HG03066 (cell line): ENCODE data around the gene QPCT.
"Not testable (repeated sequence)": the region's sequence is repeated elsewhere in the genome, so short reads cannot be mapped to it uniquely, and the experiment has no call there.

ENCODE experiments used
- ATAC-seq: cut with Tn5 transposase; IDR thresholded peaks from one replicate; pipeline ENCODE4 v1.9.1; 2021; ENCODE audit warnings: low read depth; ENCODE audit not compliant: unreplicated experiment

QPCT gene

DNA sequence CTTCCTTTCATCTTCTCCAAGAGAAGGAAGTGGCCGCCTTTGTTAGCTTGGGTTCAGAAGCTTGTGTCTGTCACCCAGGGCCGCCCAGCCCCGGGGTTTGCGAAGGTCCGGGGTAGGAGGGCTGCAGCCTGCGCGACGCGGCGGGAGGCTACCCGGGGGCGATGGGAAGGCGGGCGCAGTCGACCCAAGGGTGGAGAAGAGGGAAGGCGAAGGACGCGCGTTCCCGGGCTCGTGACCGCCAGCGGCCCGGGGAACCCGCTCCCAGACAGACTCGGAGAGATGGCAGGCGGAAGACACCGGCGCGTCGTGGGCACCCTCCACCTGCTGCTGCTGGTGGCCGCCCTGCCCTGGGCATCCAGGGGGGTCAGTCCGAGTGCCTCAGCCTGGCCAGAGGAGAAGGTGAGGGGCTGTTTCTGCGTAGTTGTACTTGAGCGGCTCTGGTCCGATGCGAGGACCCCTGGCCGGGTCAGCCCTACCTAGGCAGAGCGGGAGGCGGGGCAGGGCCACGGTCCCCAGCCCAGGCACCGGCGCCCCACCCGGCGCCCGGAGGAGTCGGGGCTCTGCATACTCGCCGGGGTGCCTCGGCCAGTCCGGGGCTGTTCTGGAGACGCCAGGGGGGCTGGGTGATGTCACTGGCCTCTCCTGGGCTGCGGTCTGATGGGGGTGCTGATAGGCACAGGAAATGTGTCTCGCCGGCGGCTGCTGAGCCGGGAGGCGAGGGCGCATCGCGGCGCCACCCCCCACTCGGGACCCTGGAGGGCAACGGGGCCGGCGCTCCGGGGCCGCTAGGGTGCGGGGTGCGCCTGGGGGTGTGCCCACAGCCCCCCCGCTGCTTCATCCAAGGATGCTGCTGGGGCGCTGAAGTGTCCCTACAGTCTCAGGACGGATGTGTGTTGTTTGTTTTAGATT, at the start of gene QPCT:
Gene QPCT, plus strand, starts transcription at position 178 of the 909 bp plus-strand sequence. Its CDS starts 102 bp downstream, at position 280.
- ATAC-seq: no peak

DNA sequence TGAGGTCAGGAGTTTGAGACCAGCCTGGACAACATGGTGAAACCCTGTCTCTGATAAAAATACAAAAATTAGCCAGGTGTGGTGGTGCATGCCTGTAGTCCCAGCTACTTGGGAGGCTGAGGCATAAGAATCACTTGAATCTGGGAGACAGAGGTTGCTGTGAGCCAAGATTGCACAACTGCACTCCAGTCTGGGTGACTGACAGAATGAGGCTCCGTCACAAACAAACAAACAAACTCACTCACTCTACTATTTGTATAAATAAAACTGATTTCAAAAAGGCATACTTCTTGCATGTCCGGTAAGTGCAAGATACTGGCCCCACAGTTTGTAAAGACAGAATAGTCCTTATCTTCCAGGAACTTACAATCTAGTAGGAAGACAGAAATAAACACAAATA, 49.6 kb upstream of the QPCT start:
- not testable (repeated sequence) for ATAC-seq

DNA sequence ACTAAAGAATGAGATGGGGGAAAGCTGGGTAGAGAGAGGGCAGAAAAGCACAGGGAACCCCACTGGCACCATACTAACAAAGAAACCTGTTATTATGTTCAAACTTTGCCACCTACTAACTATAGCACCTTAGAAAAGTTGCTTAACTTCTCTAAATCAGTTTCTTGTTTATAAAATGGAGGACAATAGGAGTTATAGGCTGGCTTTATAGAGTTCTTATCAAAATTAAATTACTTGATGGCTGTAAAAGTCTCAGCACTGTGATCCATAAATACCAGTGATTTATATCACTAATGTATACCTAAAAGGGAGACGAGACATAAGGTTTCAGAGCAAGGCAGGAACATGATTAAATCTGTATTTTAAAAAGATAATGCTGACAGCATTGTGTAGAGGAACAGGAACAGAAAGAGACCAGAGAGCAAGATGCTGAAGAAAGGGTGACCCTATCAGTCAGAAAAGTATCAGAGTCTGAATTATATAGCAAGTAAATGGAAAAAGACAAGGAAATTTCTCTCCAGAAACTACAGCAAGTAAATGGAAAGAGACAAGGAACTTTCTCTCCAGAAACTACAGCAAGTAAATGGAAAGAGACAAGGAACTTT, 48.9 kb upstream of the QPCT start:
- ATAC-seq: no peak

DNA sequence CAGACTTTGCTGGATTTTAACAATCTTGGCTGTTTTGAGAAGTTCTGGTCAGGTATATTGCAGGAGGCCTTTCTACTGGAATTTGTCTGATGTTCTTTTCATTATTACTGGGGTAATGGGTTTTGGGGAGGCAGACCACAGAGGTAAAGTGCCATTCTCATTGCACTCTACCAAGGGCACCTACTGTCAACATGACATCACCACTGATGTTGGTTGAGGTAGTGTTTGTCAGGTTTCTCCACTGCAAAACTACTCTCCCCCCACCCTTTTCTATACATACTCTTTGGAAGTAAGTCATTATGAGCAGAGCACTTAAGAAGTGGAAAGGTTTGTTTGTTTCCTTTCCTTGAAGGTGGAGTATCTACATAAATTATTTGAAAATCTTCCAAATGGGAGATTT, 46.8 kb upstream of the QPCT start:
- no peak for ATAC-seq

DNA sequence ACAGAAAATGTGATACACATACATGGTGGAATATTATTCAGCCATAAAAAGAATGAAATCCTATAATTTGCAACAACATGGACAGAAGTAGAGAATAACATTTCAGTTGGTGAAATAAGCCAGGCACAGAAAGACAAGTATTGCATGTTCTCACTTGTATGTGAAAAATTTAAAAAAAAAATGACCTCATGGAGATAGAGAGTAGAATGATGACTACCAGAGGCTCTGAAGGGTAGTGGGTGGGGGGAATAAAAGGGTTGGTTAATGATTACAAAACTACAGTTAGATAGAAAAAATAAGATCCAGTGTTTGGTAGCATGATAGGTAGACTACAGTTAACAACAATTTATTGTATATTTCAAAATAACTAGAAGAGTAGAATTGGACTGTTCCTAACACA, 44.3 kb upstream of the QPCT start:
- ATAC-seq: no peak

DNA sequence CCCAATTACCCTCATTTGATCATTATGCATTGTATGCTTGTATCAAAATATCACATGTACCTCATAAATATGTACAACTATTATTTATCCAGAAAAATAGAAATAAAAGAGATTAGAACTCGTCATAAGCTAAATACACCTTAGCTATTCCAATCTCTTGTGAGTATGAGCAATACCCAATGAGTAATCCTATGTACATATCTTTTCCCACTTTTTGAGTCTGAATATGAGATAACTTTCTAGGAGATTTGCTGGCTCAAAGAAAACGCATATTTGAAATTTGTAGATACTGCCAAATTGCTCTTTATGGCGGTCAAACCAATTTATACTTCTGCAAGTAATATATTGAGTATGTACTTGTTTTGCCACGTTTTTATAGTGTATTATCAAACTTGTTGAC, 43.9 kb upstream of the QPCT start:
- ATAC-seq: no peak

DNA sequence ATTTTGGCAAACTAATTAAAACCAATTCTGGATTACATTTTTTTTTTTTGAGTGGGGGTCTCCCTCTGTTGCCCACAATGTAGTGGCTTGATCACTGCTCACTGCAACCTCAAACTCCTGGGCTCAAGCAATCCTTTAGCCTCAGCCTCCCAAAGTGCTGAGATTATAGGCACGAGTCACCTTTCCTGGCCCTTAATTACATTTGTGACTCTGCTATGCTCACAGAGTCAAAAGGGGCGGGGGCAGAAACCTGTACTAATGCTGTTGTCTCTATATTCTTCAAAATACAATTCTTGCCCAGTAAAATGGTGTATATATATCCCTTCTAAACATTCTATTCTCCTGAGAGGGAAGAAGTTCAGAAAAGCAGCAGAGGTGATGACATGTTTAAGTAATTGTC, 43.0 kb upstream of the QPCT start:
- ATAC-seq: no peak

DNA sequence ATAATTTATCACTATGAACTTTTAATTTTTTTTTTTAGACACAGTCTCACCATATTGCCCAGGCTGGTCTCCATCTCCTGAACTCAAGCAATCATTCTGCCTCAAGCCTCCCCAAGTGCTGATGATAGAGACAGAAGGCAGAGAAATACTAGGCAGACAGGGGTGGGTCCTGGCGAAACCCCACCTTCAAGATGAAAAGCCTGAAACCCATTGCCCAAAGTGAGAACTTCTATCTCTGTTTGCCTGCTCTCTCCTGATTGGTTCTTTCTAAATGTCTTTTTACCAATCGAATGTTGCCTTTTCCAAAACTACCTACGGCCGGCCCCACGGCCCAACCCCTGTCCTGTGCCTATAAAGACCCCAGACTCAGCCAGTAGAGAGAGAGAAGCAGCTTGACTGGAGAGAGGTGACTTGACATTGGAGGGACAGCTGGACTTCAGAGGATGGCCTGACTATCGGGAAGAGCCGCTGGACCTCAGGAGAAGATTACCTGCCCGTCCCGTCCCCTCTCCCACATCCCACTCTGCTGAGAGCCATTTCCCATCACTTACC, 41.7 kb upstream of the QPCT start:
- ATAC-seq: no peak

DNA sequence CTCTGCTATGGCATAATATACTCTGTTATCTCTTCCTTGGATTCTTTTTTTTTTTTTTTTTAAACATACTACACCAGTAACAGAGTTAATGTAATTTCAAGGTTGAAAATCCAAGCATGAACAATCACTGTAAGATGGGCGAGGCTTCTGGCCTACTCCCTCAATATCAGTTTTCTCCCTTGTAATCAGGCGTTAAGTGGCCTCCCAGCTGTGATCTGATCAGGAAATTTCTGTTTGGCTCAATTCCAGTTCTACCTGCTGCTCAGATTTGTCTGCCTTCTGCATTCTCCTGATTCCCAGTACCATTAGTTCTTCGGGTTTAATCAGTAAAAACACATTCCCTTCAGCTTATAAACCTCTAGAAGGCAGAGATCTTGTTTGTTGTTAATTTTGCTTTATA, 38.4 kb upstream of the QPCT start:
- ATAC-seq: no peak

DNA sequence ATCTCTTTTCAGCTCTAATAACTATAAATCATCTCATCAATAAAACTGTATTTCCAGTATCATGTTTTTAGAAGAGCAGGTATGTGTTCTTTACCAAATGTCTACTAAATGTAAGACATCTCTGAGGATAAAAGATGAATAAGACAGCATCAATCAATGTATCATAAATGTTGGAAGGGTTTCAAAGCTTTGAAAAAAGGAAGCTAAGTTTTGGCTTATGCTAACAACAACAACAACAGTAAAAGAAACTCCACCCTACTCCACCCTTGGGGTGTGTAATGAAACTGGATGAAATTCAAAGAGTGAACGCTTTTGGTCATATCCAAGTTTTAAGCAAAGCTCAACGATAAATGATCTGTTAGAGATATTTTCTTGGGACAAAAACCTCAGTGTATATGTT, 36.9 kb upstream of the QPCT start:
- no peak for ATAC-seq

DNA sequence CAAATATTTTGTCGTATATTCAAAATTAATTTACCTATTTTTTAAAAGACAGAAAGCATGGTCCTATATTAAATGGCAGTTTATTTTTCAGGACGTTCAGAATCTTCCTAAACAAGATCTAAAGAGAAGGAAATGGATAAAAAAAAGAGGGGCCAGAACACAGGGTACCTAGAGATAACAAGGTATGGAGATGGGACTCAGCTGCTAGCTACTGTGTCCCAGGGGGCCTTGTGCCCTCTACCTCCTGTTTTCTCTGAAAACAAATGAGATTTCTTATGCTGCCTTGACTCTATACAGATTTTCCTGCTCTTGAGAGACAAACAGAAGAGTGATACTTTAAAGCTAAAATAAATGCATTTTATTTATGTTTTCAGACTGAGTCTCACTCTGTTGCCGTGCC, 29.1 kb upstream of the QPCT start:
- no peak for ATAC-seq

DNA sequence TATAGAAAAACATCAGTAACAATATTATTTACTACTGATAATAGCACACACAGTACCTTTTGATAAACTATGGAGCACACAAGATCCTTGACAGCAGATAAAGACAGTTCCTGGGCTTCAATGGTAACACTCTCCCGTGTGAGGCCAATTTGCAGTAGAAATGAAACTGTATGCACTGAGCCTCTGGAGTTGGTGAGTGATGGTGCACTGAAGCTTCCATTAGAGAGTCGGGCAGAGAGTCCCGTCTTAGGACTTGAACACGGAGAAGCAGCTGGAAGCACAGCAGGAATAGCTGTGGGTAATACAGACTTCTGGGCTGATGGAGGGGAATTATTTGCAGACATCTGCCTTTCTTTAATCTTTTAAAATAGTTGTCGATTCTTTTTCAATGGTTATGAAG, 28.2 kb upstream of the QPCT start:
- ATAC-seq: no peak

DNA sequence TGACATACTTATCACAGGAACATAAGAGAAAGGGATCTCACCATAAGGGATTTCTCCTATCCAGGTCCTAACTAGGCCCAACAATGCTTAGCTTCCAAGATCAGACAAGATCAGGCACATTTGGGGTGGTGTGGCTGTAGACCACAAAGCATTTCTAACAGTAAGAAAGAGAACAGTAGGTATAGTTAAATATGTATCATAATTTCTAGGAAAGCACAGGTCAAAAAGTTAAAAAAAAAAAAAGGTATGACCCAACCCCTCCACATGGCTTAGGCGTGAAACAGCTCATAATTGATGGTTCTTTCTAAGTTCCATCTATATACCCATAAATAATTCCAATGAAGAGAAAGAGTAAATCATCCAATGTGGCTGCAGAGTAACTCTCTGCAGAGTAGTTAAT, 26.7 kb upstream of the QPCT start:
- no peak for ATAC-seq

DNA sequence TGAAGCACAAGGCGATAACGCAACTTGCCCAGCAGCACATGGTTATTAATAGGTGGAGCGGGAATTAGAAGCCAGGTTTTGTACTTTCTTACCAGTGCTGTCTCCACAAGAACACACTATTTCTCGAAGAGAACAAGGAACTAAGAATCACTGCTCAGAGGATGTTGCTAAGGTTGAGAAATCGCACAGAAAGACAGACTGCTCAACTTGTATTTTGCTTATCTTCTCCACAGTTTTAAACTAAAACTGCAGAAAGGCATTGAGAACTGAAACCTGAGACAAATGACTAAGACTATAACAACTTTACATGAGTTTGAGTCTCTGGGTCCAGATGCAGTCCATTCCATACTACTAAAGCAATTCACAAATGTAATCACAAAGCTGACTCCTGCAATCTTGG, 26.0 kb upstream of the QPCT start:
- ATAC-seq: peak; percentile 91

DNA sequence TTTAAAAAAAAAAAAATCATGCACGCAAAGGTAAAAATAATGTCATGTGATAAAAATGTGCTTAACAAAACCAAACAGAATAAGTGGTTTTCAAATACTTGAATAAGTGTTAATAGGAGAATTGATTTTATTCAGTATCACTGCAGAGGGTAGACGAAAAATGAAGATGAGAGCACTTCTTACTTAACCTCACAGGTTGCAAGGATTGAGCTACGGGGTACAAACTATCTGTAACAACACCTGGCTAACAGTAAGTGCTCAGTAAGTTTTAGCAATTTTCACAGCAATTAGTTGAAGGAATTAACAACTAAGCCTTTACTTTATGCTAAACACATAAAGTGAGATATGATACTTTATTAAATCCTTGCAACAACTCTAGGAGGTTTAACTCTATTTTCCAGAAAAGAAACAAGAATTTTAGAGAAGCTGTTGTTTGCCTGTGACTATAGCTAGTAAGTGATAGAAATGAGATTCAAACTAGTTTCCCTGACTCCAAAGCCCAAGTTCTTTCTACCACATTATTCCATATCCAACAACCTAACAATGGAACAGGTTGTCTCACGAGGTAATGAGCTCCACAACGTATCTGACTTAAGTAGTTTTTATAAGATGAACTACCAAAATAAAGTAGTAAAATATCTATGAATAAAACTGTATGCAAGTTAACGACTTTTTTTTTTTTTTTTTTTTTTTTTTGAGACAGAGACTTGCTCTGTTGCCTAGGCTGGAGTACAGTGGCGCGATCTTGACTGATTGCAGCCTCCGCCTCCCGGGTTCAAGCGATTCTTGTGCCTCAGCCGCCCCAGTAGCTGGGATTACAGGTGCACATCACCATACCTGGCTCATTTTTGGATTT, 24.4 kb upstream of the QPCT start:
- no peak for ATAC-seq

DNA sequence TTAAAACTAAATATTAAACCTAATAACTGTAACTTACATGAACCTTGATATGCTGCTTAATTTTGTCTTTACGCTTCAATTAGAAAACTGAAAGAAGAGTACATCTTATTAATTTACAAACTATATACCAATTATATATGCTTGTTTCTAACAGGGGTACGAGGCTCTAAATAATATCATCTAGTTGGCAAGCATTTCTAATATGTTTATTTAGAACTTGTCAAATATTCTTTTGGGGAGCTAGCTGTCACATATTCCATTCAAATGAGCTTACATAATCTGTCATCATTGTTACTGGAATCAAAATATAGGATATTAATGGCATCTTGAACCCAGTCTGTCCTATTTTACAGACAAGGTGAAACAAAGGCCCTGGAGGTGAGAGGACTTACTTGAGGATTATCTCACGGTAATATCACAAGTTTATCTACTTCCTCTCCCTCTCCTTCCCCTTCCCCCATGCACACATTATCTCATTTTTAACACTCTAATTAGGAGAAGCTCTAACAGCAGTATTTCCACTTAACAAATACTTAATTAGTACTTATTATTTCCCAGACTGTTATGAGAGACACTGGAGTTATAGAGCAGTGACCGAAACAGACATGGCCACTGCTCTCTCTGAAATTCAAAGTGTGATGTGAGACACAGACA, 23.3 kb upstream of the QPCT start:
- no peak for ATAC-seq

DNA sequence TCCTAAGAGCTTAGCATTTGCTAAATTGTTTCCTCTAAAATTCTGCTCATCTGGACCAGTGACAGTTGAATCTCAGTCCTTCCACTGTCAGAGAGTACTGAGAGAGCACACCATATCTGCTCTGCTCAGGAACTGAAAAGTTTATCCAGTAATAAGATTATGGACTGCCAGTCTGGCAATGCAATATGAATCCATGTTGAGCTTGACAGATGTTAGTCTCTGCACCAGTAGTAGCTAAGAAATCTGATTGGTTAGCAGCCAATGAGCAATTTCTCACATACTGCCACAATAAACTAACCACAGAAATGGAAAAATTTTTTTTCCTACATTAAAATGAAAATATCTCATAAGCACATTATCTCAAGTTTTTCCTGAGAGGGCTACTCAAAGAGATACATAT, 22.1 kb upstream of the QPCT start:
- ATAC-seq: no peak

DNA sequence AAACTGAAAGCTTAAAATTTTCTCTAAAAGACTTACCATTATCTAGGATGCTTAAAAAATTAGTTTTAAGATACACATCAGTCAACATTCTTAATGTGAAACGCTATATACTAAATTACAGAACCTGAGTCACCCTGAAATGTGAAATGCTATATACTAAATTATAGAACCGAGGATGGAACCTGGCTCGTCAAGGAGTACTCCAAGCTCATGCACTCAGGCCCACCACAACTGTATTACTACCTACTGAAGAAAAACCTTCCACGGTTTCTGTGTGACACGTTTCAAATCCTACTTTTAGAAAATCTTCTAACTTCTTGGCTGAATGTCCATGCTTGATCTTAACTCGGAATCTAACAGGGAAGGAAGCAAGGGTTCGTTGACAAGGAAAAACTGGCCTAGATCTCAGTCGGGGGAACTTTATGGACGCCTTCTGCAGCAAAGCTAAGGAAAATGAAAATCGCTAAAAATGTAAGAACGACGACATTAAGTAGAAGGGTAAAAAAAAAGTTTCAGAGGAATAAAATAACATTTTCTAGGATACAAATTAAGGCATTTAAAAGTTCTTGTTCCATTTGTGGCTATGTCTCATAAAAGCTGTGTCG, 21.2 kb upstream of the QPCT start:
- no peak for ATAC-seq

DNA sequence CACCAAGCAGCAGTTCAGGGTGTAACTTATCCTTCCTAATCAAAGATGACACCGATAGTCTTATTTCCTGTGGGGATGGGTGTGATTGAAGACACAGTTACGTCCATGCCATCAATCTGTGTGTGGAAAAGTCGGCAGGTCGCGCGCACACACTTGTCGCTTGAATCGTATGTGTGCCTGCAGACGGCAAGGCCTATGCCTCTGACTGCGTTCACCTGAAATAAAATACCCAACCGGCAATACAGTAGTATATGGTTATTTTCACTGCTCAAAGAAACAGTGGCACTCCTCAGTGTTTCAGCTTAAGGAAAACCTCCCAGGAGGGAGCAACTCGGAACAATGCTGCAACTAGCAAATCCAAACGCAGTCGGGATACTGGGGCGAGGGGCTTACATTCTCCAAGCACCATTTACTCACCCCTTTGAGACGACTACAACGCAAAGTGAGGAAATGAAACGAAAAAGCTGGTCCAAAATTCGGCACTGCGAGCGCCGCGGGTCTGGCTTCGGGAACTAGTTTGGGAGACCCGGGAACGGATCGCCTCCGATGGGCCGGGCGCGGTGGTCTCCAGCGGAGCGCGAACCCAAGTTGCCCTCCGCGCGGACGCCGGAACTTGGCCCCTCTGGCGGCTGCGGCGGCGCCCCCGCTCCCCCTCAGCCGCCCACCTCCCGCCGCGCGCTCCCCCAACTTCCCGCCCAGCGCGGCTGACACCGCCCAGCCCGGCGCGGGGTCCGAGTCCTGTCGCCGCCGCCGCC, 20.5 kb upstream of the QPCT start:
- ATAC-seq: peak; percentile 26

DNA sequence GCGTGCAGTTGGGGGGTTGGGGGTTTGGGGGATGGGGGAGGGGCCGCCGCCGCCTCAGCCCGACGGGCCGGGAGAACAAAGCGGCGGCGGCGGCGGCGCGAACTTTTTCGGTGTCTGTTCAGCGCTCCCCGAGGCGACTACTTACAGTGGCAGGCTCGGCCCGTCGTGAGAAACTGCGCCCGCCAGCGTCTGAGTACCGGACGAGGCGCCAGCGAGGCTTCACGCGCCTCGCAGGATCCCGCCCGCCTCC, 20.0 kb upstream of the QPCT start:
- ATAC-seq: no peak
